Skin of body (tissue), 2 donors: ENCODE measurements around the gene CAV1. TPM values are rescaled to one million over a fixed set of nuclear protein-coding genes. Genes with fewer than 3 reads are reported as not detected.

Experiments
- DNase-seq: peaks from one replicate; lab custom pipeline; 2025; lab: John Stamatoyannopoulos, UW
- total RNA-seq: library from RNA; depleted of rRNA; stranded (reverse); fragments of >200 nt; gene quantifications from one replicate; pipeline ENCODE4 v1.2.3, GENCODE V29; 2014

The CAV1 gene
- total RNA-seq, 1 donor from 2014 or later, result 243 TPM

DNA sequence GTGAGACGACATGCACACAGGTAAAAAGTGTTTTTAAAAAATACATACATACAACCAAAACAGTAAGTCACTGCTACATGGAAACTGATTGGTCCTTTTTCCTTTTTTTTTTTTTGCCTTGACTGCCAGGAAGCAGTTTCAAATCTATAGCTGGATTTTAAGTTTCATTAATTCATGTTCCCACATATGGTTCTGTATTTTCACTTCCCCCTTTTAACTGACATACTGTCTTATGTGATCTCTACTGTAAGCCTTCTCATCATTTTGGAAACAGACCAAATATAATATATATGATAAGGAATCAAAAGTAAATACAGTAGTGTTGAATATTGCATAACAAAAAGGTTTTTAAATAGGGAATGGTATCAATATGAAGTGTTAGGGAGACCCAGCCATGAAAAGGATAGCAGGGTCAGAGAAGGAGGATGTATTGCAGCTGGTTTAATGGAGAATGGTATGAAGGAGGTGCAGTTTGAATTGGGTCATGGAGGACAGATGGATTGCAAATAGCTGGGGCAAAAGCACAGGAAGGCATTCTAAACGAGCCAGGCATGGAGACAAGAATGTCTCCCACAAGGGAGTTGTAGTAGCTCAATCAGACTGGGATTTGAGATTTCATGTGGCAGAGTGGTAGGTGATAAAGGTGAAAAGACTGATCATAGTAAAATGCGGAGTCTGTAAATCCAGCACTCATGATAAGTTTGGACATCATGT is 5.4 kb downstream of the CAV1 start:
- no peak for DNase-seq

GRCh38 chr7:116532102-116532688 is 7.4 kb downstream of the CAV1 start:
- DNase-seq, result no peak

DNA sequence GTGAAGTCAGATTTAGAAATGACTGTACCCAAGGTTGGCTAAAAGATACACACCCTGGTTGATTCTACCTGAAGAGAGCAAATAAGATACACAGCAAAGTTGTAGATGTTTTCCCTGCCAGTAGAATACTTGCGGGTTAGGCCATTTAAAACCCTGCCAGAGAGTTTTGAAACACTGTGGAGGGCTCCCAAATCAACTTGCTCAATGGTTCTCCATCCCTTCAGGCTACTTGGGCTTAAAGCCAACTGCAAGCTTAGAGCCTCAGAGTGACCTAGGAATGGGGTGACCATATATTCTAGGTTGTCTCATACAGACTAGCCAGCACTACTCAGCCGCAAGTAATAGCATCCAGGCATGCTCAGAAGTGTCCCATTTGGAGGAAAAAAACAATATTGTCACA is 10.0 kb downstream of the CAV1 start:
- DNase-seq, result no peak

DNA sequence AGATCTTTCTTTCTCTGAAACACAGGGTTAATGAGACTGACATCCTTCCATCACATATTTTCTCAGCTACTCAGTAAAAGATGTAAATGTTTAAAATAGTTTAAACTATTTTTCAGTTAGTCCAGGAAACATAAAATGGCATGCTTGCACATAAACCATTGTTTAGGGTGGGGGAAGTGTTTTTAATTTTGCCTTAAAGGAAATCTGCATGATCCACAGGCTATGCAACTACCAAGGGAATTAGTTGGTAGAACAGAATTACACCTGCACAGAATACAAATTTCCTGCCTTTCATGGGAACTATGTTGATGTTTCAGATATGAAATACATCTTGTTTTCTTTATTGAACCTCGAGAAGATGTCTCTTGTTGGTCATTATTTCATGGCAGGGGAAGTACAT is 10.6 kb downstream of the CAV1 start:
- no peak for DNase-seq

- DNase-seq, result no peak
Measured at GRCh38 chr7:116538138-116538537, 13.3 kb downstream of the CAV1 start.

GRCh38 chr7:116539879-116540278 is 15.0 kb downstream of the CAV1 start:
- DNase-seq, result no peak

- DNase-seq, result no peak
Measured at GRCh38 chr7:116540743-116541142, 15.9 kb downstream of the CAV1 start.

DNA sequence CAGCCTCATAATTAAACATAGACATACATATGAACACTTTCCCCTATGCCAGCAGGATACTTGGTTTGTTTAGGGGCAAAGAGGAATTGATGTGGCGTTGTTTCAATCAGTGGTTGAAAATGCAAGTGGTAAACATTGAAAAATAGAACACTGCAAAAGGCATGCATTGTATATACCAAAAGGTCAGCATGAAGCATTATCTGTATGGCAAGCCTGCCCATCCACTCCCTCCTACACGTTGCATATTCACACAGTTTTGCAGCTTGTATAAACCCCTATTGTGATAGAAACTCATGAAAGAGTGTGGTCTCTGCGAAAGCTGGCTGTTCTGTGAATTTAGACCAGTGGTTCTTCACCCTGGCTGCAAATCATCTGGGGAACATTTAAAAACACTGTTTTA is 17.1 kb downstream of the CAV1 start:
- DNase-seq, result no peak

DNA sequence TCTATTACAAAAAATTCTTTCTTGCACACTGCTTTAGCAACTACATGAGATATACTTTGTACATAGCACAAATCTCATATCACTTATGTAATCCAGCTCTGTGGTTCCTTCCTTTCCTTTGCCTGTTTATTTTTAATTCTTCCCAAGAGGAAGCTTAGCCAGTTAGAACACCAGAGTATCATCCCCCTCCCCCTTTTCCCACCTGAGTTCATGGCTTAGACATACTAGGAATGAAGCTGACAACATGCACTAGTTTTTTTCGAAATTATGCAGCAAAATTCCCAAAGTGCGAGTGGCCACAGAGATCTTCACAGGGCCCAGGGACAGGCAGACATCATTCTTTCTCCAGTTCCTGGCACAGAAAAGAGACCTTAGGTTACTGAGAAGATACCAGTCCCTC is 17.8 kb downstream of the CAV1 start:
- DNase-seq, result no peak

DNA sequence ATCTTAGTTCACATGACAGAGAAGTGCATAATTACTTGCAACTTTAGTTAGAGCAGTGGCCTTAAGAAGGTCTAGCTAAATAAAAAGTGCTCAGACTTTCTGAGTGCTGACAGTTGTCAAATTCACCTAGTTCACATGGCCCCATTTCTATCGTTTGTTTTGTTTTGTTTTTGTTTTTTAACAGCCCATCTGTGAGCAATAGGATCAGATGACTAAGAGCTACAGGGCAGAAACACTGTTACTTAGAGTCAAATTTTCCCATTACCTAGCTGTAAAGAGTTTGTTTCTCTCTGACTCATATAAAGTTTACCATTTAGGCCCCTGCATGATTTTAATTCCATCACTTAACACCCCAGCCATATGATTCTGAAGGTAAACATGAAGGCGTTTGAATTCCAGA is 18.8 kb downstream of the CAV1 start:
- no peak for DNase-seq

GRCh38 chr7:116544487-116544886 is 19.7 kb downstream of the CAV1 start:
- no peak for DNase-seq

GRCh38 chr7:116545411-116545993 is 20.7 kb downstream of the CAV1 start:
- DNase-seq, result no peak

GRCh38 chr7:116546054-116546453 is 21.2 kb downstream of the CAV1 start:
- DNase-seq, result no peak

GRCh38 chr7:116546916-116547315 is 22.1 kb downstream of the CAV1 start:
- no peak for DNase-seq

DNA sequence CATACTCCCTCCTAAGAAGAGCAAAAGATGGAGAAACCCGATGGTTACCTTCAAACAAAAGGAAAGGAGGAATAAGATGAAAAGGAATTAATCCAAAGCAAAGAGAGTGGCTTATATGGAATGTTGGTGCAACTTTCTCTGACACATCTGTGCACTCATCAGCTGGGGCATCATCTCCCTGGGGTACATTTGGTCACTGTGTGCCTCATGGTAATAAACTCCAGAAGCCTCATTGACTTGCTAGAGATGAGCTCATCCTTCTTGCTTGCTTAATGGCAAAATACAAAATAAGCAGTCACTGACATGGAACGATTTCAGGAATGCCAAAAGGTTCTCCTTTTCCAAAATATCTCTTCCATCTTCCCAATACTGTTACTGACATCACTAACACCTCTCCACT is 22.5 kb downstream of the CAV1 start:
- no peak for DNase-seq

GRCh38 chr7:116548506-116548905 is 23.7 kb downstream of the CAV1 start:
- DNase-seq, result no peak

- DNase-seq, result no peak
Measured at GRCh38 chr7:116549370-116549769, 24.5 kb downstream of the CAV1 start.

GRCh38 chr7:116551692-116552091 is 26.9 kb downstream of the CAV1 start:
- no peak for DNase-seq

DNA sequence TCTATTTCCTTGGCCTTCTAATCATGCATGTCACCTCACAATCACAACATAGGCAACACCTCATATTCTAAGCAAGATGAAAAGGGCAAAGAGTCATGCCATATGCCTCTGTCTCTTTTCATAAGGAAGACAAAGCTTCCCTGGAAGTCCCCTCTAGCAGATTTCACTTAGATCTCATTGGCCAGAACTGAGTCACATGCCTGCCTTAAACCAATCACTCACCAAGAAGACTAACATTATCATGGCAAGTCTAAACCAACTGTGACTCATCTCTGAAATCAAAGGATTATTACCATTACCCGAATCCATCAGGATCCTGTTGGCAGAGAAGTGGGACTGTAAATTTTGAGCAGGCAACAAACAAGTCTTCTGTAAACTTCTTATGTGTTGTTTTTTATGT is 27.8 kb downstream of the CAV1 start:
- no peak for DNase-seq

- DNase-seq, result no peak
Measured at GRCh38 chr7:116553168-116553964, 28.5 kb downstream of the CAV1 start.

GRCh38 chr7:116554436-116554835 is 29.6 kb downstream of the CAV1 start:
- DNase-seq, result no peak

DNA sequence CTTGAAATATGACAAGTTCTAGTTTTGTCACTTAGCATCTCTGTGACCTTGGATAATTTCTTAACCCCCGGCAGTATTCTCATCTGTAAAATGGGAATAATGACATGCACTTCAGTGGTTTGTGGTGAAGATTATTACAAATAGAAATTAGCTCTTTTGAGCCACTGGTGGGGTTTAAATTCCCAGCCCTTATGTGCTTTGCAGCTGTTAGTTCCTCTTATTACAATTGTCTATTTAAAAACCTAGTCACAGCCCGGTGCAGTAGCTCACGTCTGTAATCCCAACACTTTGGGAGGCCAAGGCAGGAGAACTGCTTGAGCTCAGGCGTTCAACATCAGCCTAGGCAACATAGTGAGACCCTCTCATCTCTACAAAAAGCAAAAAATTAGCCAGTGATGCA is 30.1 kb downstream of the CAV1 start:
- DNase-seq, result no peak
